GM23248 (cell line): ENCODE data around the gene MDP1.

Source experiments
- EZH2 ChIP-seq: fragments of 200-600 bp; sonication (generic); IDR thresholded peaks from 2 replicates; pipeline ENCODE4 v1.6.1; 2018; ENCODE audit warnings: antibody characterized with exemption, mild to moderate bottlenecking; ENCODE audit not compliant: insufficient read depth, poor library complexity, severe bottlenecking
- EZH2phosphoT487 ChIP-seq: fragments of 200-600 bp; sonication (generic); IDR thresholded peaks from 2 replicates; pipeline ENCODE4 v1.6.1; 2018; ENCODE audit warnings: antibody characterized with exemption, moderate library complexity, mild to moderate bottlenecking, low read depth; ENCODE audit not compliant: insufficient read depth

GRCh38 chr14:24243336-24243836 is 27.5 kb upstream of the MDP1 start:
- TF ChIP-seq EZH2phosphoT487 (no peak), EZH2 (no peak)
